Adipocyte (in vitro differentiated cells): ENCODE data around the gene MAN1B1.

ENCODE experiments used
- DNase-seq: peaks from one replicate; pipeline ENCODE4 v3.0.0-alpha.2; 2015; ENCODE audit warnings: low read depth
- H3K27me3 ChIP-seq: replicated peaks from 2 replicates; pipeline ENCODE4 v1.7.0; 2013; ENCODE audit warnings: mild to moderate bottlenecking, low read length, moderate library complexity; ENCODE audit not compliant: control insufficient read depth, insufficient read depth
- H3K36me3 ChIP-seq: 2 replicates; pipeline ENCODE4 v1.7.0; 2013; ENCODE audit warnings: low read length, mild to moderate bottlenecking, moderate library complexity; ENCODE audit not compliant: control insufficient read depth, insufficient read depth, severe bottlenecking
- H3K4me1 ChIP-seq: 2 replicates; pipeline ENCODE4 v1.7.0; 2013; ENCODE audit warnings: mild to moderate bottlenecking, low read length, moderate library complexity; ENCODE audit not compliant: control insufficient read depth, insufficient read depth
- H3K4me3 ChIP-seq: 2 replicates; pipeline ENCODE4 v1.7.0; 2013; ENCODE audit warnings: mild to moderate bottlenecking, low read length, moderate library complexity
- H3K9ac ChIP-seq: 2 replicates; pipeline ENCODE4 v1.7.0; 2013; ENCODE audit warnings: mild to moderate bottlenecking, low read length, moderate library complexity
- H3K9me3 ChIP-seq: 2 replicates; pipeline ENCODE4 v1.7.0; 2013; ENCODE audit warnings: mild to moderate bottlenecking, low read length, moderate library complexity; ENCODE audit not compliant: control insufficient read depth

The MAN1B1 gene

GRCh38 chr9:137149942-137150616 lies 63.3 kb downstream of the MAN1B1 start:
- Histone ChIP-seq H3K9ac (no peak overlapping the region), H3K4me3 (no peak overlapping the region), H3K27me3 (peaks cover 15% of the 10 kb centered on the region), H3K36me3 (no peaks in the 10 kb centered on the region), H3K9me3 (no peaks in the 10 kb centered on the region), H3K4me1 (no peaks in the 10 kb centered on the region)
- no peak for DNase-seq

GRCh38 chr9:137150617-137151457 lies 64.1 kb downstream of the MAN1B1 start:
- no peak overlapping the region for H3K9ac ChIP-seq
- H3K4me1 ChIP-seq: no peaks in the 10 kb centered on the region
- peaks cover 23% of the 10 kb centered on the region for H3K27me3 ChIP-seq
- no peaks in the 10 kb centered on the region for H3K36me3 ChIP-seq
- no peaks in the 10 kb centered on the region for H3K9me3 ChIP-seq
- peak; percentile 33 for DNase-seq
- no peak overlapping the region for H3K4me3 ChIP-seq

- H3K36me3 ChIP-seq: no peaks in the 10 kb centered on the region
- no peak overlapping the region for H3K9ac ChIP-seq
- no peak overlapping the region for H3K4me3 ChIP-seq
- no peaks in the 10 kb centered on the region for H3K9me3 ChIP-seq
- H3K27me3 ChIP-seq: peaks cover 29% of the 10 kb centered on the region
- no peak for DNase-seq
- no peaks in the 10 kb centered on the region for H3K4me1 ChIP-seq
These were observed 66.1 kb downstream of the MAN1B1 start for GRCh38 chr9:137152844-137153405.

GRCh38 chr9:137156567-137157375 lies 70.0 kb downstream of the MAN1B1 start:
- Histone ChIP-seq H3K9ac (no peak overlapping the region), H3K36me3 (no peaks in the 10 kb centered on the region), H3K9me3 (no peaks in the 10 kb centered on the region), H3K4me1 (no peaks in the 10 kb centered on the region), H3K27me3 (peaks cover 45% of the 10 kb centered on the region), H3K4me3 (peak overlapping the region; percentile 38)
- DNase-seq: peak; percentile 64

GRCh38 chr9:137157618-137158415 lies 71.0 kb downstream of the MAN1B1 start:
- no peak overlapping the region for H3K4me3 ChIP-seq
- DNase-seq: no peak

GRCh38 chr9:137158625-137159024 lies 71.8 kb downstream of the MAN1B1 start:
- DNase-seq: no peak
- no peaks in the 10 kb centered on the region for H3K4me1 ChIP-seq
- no peak overlapping the region for H3K4me3 ChIP-seq
- H3K9ac ChIP-seq: no peak overlapping the region
- no peaks in the 10 kb centered on the region for H3K36me3 ChIP-seq
- peaks cover 50% of the 10 kb centered on the region for H3K27me3 ChIP-seq
- H3K9me3 ChIP-seq: no peaks in the 10 kb centered on the region

More at GRCh38 chr9:137157618-137158415, 71.0 kb downstream of the MAN1B1 start:
- Histone ChIP-seq H3K27me3 (peaks cover 47% of the 10 kb centered on the region), H3K36me3 (no peaks in the 10 kb centered on the region), H3K9ac (no peak overlapping the region), H3K4me1 (no peaks in the 10 kb centered on the region), H3K9me3 (no peaks in the 10 kb centered on the region)
